GM12878 (cell line): ENCODE results near the gene OTUD3. TPM values are rescaled to one million over a fixed set of nuclear protein-coding genes. Genes with fewer than 3 reads are reported as not detected.
"Not testable (repeated sequence)": the region's sequence is repeated elsewhere in the genome, so short reads cannot be mapped to it uniquely, and the experiment has no call there.

ENCODE experiments used
- ATAC-seq: fragments of 200-7000 bp; cut with Tn5 transposase; 3 replicates; pipeline ENCODE4 v1.9.1; 2020; ENCODE audit warnings: mild to moderate bottlenecking, moderate library complexity
- BruUV-seq: library from RNA; stranded (reverse); fragments of 400-500 nt; replicated peaks from 2 replicates; lab custom pipeline; 2021; lab: Mats Ljungman, UMichigan
- CTCF ChIA-PET: fragments of 300-600 bp; sonication (Branson Sonifier 250); formaldehyde crosslinking; extraction: SDS; loops from one replicate; lab custom pipeline; 2021; ENCODE audit warnings: inconsistent platforms; lab: Yijun Ruan, JAX
- POLR2A ChIA-PET: fragments of 350-600 bp; formaldehyde crosslinking; extraction: SDS; loops from one replicate; lab custom pipeline; 2021; ENCODE audit warnings: inconsistent platforms; lab: Charles Lee
- RAD21 ChIA-PET: fragments of 300-600 bp; sonication (Branson Sonifier 250); formaldehyde crosslinking; loops from one replicate; lab custom pipeline; 2023; ENCODE audit warnings: antibody characterized with exemption; ENCODE audit not compliant: unreplicated experiment; lab: Charles Lee
- SMC1A ChIA-PET: fragments of 300-600 bp; sonication (Branson Sonifier 250); formaldehyde crosslinking; loops from one replicate; lab custom pipeline; 2023; ENCODE audit not compliant: unreplicated experiment, uncharacterized antibody; lab: Charles Lee
- DNase-seq: peaks from one replicate; pipeline ENCODE4 v3.0.0-alpha.2; 2011; ENCODE audit warnings: low read depth, low spot score
- FAIRE-seq: peaks from 3 replicates; lab custom pipeline; 2011; peaks lifted over from hg19 to GRCh38; lab: Jason Lieb, UNC
- H2AFZ ChIP-seq: 2 replicates; pipeline ENCODE4 v1.6.0; 2011; ENCODE audit warnings: low read depth, low read length, control low read depth; ENCODE audit not compliant: control insufficient read depth
- H3K27ac ChIP-seq: 2 replicates; pipeline ENCODE4 v1.5.1; 2011; ENCODE audit warnings: control low read depth; ENCODE audit not compliant: control insufficient read depth, insufficient read depth
- H3K27me3 ChIP-seq, 2 experiments: replicated peaks in 1 of 2; 2 replicates each; pipeline versions ENCODE4 v1.6.0 to v1.6.1; 2011; ENCODE audit warnings: low read length in 1 of 2; ENCODE audit not compliant: control insufficient read depth in 2 of 2, insufficient read depth in 2 of 2
- H3K36me3 ChIP-seq, 2 experiments: 2 replicates each; pipeline ENCODE4 v1.5.1; 2011; ENCODE audit warnings: low read length in 1 of 2; ENCODE audit not compliant: control insufficient read depth in 2 of 2, insufficient read depth in 2 of 2
- H3K4me1 ChIP-seq: 2 replicates; pipeline ENCODE4 v1.6.1; 2011; ENCODE audit warnings: mild to moderate bottlenecking, low read length, moderate library complexity, mixed read lengths; ENCODE audit not compliant: control insufficient read depth, insufficient read depth
- H3K4me2 ChIP-seq: 2 replicates; pipeline ENCODE4 v1.6.0; 2011; ENCODE audit warnings: control low read depth; ENCODE audit not compliant: control insufficient read depth, insufficient read depth
- H3K4me3 ChIP-seq: fragments of 200-600 bp; sonication (generic); 2 replicates; pipeline ENCODE4 v1.5.1; 2016
- H3K79me2 ChIP-seq: 2 replicates; pipeline ENCODE4 v1.6.0; 2011; ENCODE audit warnings: low read length; ENCODE audit not compliant: control insufficient read depth, insufficient read depth
- H3K9ac ChIP-seq: 2 replicates; pipeline ENCODE4 v1.8.0; 2011; ENCODE audit warnings: low read length, control low read depth, mixed read lengths; ENCODE audit not compliant: control insufficient read depth, insufficient read depth
- H3K9me3 ChIP-seq: replicated peaks from 3 replicates; pipeline ENCODE4 v1.5.1; 2011; ENCODE audit warnings: mild to moderate bottlenecking, low read length; ENCODE audit not compliant: control insufficient read depth, insufficient read depth
- H4K20me1 ChIP-seq: 2 replicates; pipeline ENCODE4 v1.6.0; 2011; ENCODE audit not compliant: control insufficient read depth, insufficient read depth
- EP300 ChIP-seq, 2 experiments: fragments of 150-350 bp in 1 of 2; IDR thresholded peaks; 2 replicates each; pipeline ENCODE4 v1.6.1; 2011 to 2012; ENCODE audit warnings: low read depth in 2 of 2, low read length in 2 of 2, borderline replicate concordance in 1 of 2, improper control_type of control experiment in 1 of 2, inconsistent platforms in 1 of 2; ENCODE audit not compliant: control insufficient read depth in 1 of 2
- NFYA ChIP-seq: IDR thresholded peaks from 2 replicates; pipeline ENCODE4 v1.6.1; 2011; ENCODE audit warnings: low read depth, mild to moderate bottlenecking, low read length, improper control_type of control experiment, borderline replicate concordance
- PBX3 ChIP-seq: IDR thresholded peaks from 2 replicates; pipeline ENCODE4 v1.6.1; 2011; ENCODE audit warnings: mild to moderate bottlenecking, low read depth, low read length, moderate library complexity; ENCODE audit not compliant: insufficient replicate concordance
- ZNF384 ChIP-seq: IDR thresholded peaks from 2 replicates; pipeline ENCODE4 v1.6.1; 2012; ENCODE audit warnings: low read depth, mild to moderate bottlenecking, low read length, improper control_type of control experiment, borderline replicate concordance
- ZZZ3 ChIP-seq: IDR thresholded peaks from 2 replicates; pipeline ENCODE4 v1.6.1; 2011; ENCODE audit warnings: low read depth; ENCODE audit not compliant: control insufficient read depth, insufficient read length
- whole genome bisulfite sequencing: methylation state at CpG from one replicate; pipeline ENCODE4 v1.1.6; 2016; ENCODE audit warnings: low lambda C conversion rate; ENCODE audit not compliant: insufficient replicate concordance, insufficient coverage; ENCODE audit errors: missing lambda C conversion rate; 5-methylcytosine and 5-hydroxymethylcytosine counted together
- in situ Hi-C: fragments of 300-500 bp; cut with MboI; formaldehyde crosslinking; loops from 9 replicates; pipeline ENCODE4 v1.14.3; 2018; ENCODE audit warnings: mixed read lengths
- intact Hi-C: fragments of 100-400 bp; cut with micrococcal nuclease; formaldehyde crosslinking; loops from one replicate; pipeline ENCODE4 v1.14.2; 2022; ENCODE audit not compliant: unreplicated experiment
- polyA plus RNA-seq, 11 experiments: library from polyadenylated mRNA; depleted of rRNA in 4 of 11; unstranded in 6 of 11; stranded (reverse) in 5 of 11; fragments of >200 nt; fragmentation: Nextera tagmentation in 4 of 11; fragmentation: Illumina TruSeq in 1 of 11; extraction: Ambion mirVana in 4 of 11; extraction: Trizol in 1 of 11; gene quantifications; 1 replicate in 1 of 11; 2 replicates in 10 of 11; pipeline versions ENCODE4 v1.2.1 to v1.2.3, GENCODE V29; 2011 to 2016; ENCODE audit warnings: inconsistent platforms in 2 of 11, missing spikeins in 2 of 11, low read depth in 1 of 11
- total RNA-seq, 4 experiments: library from RNA; depleted of rRNA in 3 of 4; stranded (reverse); fragments of >200 nt in 3 of 4; fragmentation: Illumina TruSeq in 1 of 4; extraction: Trizol in 1 of 4; gene quantifications; 2 replicates each; pipeline versions ENCODE4 v1.2.1 to v1.2.3, GENCODE V29; 2013 to 2021

The OTUD3 gene
- total and polyA plus RNA-seq, 10 of the 15 experiments (the other 5 are each of a cell fraction or from before 2014, with no cell fraction given) = 0.77 to 8.9 (median 4.8) TPM

- ATAC-seq = no peak
- intact Hi-C loops = no loop called here
- no TSS peak for BruUV-seq
- H3K4me1 ChIP-seq = no peaks in the 10 kb centered on the region
- H3K9ac ChIP-seq = no peak overlapping the region
- 97% methylated on average over 4 of the region's 4 CpGs for WGBS
- H4K20me1 ChIP-seq = no peaks in the 10 kb centered on the region
- no peaks in the 10 kb centered on the region for H3K36me3 ChIP-seq
- DNase-seq = no peak
- H3K9me3 ChIP-seq = no peaks in the 10 kb centered on the region
- H3K4me2 ChIP-seq = no peak overlapping the region
- H3K27ac ChIP-seq = no peak overlapping the region
- ChIA-PET CTCF (no interaction called here), POLR2A (no interaction called here), SMC1A (no interaction called here), RAD21 (no interaction called here)
- H2AFZ ChIP-seq = no peak overlapping the region
- FAIRE-seq = no peak
- TF ChIP-seq EP300 (IDR thresholded peaks at IDR 0.05; ENCODE audit: borderline replicate concordance in 1 of 2, control insufficient read depth in 1 of 2, low read depth in 2 of 2, low read length in 2 of 2) (no peak), ZNF384 (no peak), PBX3 (no peak), ZZZ3 (no peak), NFYA (no peak)
- TF ChIP-seq, all 136 proteins: peak for 0
- in situ Hi-C loops = no loop called here
- H3K4me3 ChIP-seq = no peak overlapping the region
- no peaks in the 10 kb centered on the region; a peak in 1 of 4 replicates for H3K27me3 ChIP-seq
- peaks cover 23% of the 10 kb centered on the region for H3K79me2 ChIP-seq
Measured at GRCh38 chr1:19879661-19880060, 2.5 kb upstream of the OTUD3 start.

GRCh38 chr1:19880841-19881240 lies 1.4 kb upstream of the OTUD3 start:
- ATAC-seq, SMC1A ChIA-PET, FAIRE-seq, H3K36me3 ChIP-seq, POLR2A ChIA-PET, H3K4me2 ChIP-seq, H3K4me3 ChIP-seq, H3K4me1 ChIP-seq, intact Hi-C loops, H4K20me1 ChIP-seq, H2AFZ ChIP-seq, DNase-seq, H3K27ac ChIP-seq, H3K9me3 ChIP-seq, BruUV-seq, H3K27me3 ChIP-seq, in situ Hi-C loops, H3K9ac ChIP-seq: not testable (repeated sequence)
- RAD21 ChIA-PET = interaction anchor here (2.2 kb wide), 1 partner anchor 271 kb away, joined by 8 read pairs; no protein-coding TSS in a partner anchor
- CTCF ChIA-PET = interaction anchor here (0.7 kb wide), 1 partner anchor 1676 kb away, joined by 4 read pairs; no protein-coding TSS in a partner anchor
- WGBS = 26% methylated on average over 5 of the region's 5 CpGs
- peaks cover 30% of the 10 kb centered on the region for H3K79me2 ChIP-seq
